ENCODE results near the gene WDR45B.

DNA sequence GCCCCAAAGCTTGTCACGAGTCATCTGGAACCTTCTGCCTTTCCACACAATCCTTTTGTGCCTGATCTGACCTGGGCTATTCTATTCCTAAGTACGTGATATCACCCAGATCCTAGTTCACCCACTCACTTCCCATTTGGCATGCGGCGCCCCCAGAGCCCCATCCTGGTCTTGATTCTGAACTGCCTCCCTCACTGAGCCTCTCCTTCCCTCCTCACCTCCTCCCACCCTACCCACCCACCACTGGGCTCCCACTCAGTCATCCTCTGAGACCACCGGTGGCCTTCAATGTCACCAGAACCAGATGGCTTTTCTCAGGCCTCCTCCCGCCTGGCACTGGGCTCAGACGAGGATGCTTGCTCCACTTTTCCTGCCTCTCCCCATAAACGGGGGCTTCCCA is 18.5 kb downstream of the WDR45B start:
- TF ChIP-seq, protein P1, sequence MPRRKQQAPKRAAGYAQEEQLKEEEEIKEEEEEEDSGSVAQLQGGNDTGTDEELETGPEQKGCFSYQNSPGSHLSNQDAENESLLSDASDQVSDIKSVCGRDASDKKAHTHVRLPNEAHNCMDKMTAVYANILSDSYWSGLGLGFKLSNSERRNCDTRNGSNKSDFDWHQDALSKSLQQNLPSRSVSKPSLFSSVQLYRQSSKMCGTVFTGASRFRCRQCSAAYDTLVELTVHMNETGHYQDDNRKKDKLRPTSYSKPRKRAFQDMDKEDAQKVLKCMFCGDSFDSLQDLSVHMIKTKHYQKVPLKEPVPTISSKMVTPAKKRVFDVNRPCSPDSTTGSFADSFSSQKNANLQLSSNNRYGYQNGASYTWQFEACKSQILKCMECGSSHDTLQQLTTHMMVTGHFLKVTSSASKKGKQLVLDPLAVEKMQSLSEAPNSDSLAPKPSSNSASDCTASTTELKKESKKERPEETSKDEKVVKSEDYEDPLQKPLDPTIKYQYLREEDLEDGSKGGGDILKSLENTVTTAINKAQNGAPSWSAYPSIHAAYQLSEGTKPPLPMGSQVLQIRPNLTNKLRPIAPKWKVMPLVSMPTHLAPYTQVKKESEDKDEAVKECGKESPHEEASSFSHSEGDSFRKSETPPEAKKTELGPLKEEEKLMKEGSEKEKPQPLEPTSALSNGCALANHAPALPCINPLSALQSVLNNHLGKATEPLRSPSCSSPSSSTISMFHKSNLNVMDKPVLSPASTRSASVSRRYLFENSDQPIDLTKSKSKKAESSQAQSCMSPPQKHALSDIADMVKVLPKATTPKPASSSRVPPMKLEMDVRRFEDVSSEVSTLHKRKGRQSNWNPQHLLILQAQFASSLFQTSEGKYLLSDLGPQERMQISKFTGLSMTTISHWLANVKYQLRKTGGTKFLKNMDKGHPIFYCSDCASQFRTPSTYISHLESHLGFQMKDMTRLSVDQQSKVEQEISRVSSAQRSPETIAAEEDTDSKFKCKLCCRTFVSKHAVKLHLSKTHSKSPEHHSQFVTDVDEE (CRISPR knock-in tag; IDR thresholded peaks at IDR 0.05): no peak
- TF ChIP-seq TOX (CRISPR knock-in tag; IDR thresholded peaks at IDR 0.05; ENCODE audit: borderline replicate concordance) (no peak), ARNTL (CRISPR knock-in tag; IDR thresholded peaks at IDR 0.05; ENCODE audit: borderline replicate concordance, low read depth) (no peak), ISL1 (CRISPR knock-in tag; IDR thresholded peaks at IDR 0.05) (no peak), ZNF70 (CRISPR knock-in tag; IDR thresholded peaks at IDR 0.05) (no peak), TCF4 (CRISPR knock-in tag; IDR thresholded peaks at IDR 0.05; ENCODE audit: borderline replicate concordance) (no peak), SNAI2 (CRISPR knock-in tag; IDR thresholded peaks at IDR 0.05) (no peak), ZFP3 (CRISPR knock-in tag; IDR thresholded peaks at IDR 0.05) (no peak)
- TF ChIP-seq, protein P2, sequence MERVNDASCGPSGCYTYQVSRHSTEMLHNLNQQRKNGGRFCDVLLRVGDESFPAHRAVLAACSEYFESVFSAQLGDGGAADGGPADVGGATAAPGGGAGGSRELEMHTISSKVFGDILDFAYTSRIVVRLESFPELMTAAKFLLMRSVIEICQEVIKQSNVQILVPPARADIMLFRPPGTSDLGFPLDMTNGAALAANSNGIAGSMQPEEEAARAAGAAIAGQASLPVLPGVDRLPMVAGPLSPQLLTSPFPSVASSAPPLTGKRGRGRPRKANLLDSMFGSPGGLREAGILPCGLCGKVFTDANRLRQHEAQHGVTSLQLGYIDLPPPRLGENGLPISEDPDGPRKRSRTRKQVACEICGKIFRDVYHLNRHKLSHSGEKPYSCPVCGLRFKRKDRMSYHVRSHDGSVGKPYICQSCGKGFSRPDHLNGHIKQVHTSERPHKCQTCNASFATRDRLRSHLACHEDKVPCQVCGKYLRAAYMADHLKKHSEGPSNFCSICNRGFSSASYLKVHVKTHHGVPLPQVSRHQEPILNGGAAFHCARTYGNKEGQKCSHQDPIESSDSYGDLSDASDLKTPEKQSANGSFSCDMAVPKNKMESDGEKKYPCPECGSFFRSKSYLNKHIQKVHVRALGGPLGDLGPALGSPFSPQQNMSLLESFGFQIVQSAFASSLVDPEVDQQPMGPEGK (CRISPR knock-in tag; IDR thresholded peaks at IDR 0.05; ENCODE audit: borderline replicate concordance): no peak
- TF ChIP-seq, protein P3, sequence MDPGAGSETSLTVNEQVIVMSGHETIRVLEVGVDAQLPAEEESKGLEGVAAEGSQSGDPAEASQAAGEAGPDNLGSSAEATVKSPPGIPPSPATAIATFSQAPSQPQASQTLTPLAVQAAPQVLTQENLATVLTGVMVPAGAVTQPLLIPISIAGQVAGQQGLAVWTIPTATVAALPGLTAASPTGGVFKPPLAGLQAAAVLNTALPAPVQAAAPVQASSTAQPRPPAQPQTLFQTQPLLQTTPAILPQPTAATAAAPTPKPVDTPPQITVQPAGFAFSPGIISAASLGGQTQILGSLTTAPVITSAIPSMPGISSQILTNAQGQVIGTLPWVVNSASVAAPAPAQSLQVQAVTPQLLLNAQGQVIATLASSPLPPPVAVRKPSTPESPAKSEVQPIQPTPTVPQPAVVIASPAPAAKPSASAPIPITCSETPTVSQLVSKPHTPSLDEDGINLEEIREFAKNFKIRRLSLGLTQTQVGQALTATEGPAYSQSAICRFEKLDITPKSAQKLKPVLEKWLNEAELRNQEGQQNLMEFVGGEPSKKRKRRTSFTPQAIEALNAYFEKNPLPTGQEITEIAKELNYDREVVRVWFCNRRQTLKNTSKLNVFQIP (CRISPR knock-in tag; IDR thresholded peaks at IDR 0.05; ENCODE audit: borderline replicate concordance, low read depth): no peak
- TF ChIP-seq, protein P4, sequence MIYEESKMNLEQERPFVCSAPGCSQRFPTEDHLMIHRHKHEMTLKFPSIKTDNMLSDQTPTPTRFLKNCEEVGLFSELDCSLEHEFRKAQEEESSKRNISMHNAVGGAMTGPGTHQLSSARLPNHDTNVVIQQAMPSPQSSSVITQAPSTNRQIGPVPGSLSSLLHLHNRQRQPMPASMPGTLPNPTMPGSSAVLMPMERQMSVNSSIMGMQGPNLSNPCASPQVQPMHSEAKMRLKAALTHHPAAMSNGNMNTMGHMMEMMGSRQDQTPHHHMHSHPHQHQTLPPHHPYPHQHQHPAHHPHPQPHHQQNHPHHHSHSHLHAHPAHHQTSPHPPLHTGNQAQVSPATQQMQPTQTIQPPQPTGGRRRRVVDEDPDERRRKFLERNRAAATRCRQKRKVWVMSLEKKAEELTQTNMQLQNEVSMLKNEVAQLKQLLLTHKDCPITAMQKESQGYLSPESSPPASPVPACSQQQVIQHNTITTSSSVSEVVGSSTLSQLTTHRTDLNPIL (CRISPR knock-in tag; IDR thresholded peaks at IDR 0.05; ENCODE audit: low read depth): no peak
